Measurements from ENCODE around the gene ZNF274. TPM values are rescaled to one million over a fixed set of nuclear protein-coding genes. Genes with fewer than 3 reads are reported as not detected.
"Not testable (repeated sequence)": the region's sequence is repeated elsewhere in the genome, so short reads cannot be mapped to it uniquely, and the experiment has no call there.

Gene ZNF274
- 10 to 100 TPM; 18.7 to 27.8 (median 22.8) TPM for total RNA-seq

- 0% methylated on average over 24 of the region's 80 CpGs for WGBS
- peaks cover 13 to 100% (median 99%) of the 10 kb centered on the region in 4 donors for H3K9me3 ChIP-seq
- H3K27ac ChIP-seq (replicated peaks in 1 of 4): peak within 1 kb of the TSS; percentile 96
- peaks cover 0 to 28% (median 0%) of the 10 kb centered on the region in 4 donors for H3K4me1 ChIP-seq
- H3K4me3 ChIP-seq: peak within 1 kb of the TSS; percentile 78 to 98 (median 87)
- peak; percentile 96 for DNase-seq (ENCODE audit: extremely low spot score)
- no peak for TF ChIP-seq EP300 (IDR thresholded peaks at IDR 0.05)
- peak; percentile 81 for TF ChIP-seq POLR2A (IDR thresholded peaks at IDR 0.05; ENCODE audit: low read depth)
- peak; percentile 89 to 95 for TF ChIP-seq POLR2AphosphoS5 (IDR thresholded peaks at IDR 0.05)
- no peak for TF ChIP-seq CTCF (IDR thresholded peaks at IDR 0.05)
- no peaks in the 10 kb centered on the region for H3K27me3 ChIP-seq
- intact Hi-C loops (cut with DNase I): loop anchor here (10.0 kb wide), 1 partner anchor 92 kb away; the partner anchor contains the start of gene ZNF8
- H3K36me3 ChIP-seq: peaks cover 45 to 62% (median 52%) of the 10 kb centered on the region in 4 donors
These were observed at the start of gene ZNF274 for GRCh38 chr19:58182989-58183816. Gene ZNF274, plus strand, starts transcription at chr19:58183061. Its CDS starts 905 bp downstream, at chr19:58183966.

GRCh38 chr19:58134244-58134643 is 48.6 kb upstream of the ZNF274 start:
- no peak overlapping the region for H3K27ac ChIP-seq (replicated peaks in 1 of 4)
- DNase-seq (ENCODE audit: extremely low spot score): no peak
- no peak overlapping the region for H3K4me3 ChIP-seq
- no peak for TF ChIP-seq POLR2AphosphoS5 (IDR thresholded peaks at IDR 0.05)
- no peak for TF ChIP-seq EP300 (IDR thresholded peaks at IDR 0.05)
- TF ChIP-seq POLR2A (IDR thresholded peaks at IDR 0.05; ENCODE audit: low read depth): no peak
- TF ChIP-seq CTCF (IDR thresholded peaks at IDR 0.05): no peak
- peaks cover 33 to 100% (median 100%) of the 10 kb centered on the region in 4 donors for H3K9me3 ChIP-seq
- no peaks in the 10 kb centered on the region for H3K4me1 ChIP-seq
- intact Hi-C loops (cut with DNase I): no loop called here
- WGBS: 100% methylated on average over 1 of the region's 1 CpG
- peaks cover 97 to 100% (median 99%) of the 10 kb centered on the region in 4 donors for H3K36me3 ChIP-seq
- no peaks in the 10 kb centered on the region for H3K27me3 ChIP-seq

GRCh38 chr19:58145849-58146248 is 37.0 kb upstream of the ZNF274 start:
- H3K27me3 ChIP-seq: no peaks in the 10 kb centered on the region
- peaks cover 0 to 64% (median 55%) of the 10 kb centered on the region in 4 donors for H3K9me3 ChIP-seq
- H3K36me3 ChIP-seq: peaks cover 22 to 32% (median 28%) of the 10 kb centered on the region in 4 donors
- H3K4me3 ChIP-seq: no peak overlapping the region
- WGBS: 96% methylated on average over 3 of the region's 3 CpGs
- intact Hi-C loops (cut with DNase I): no loop called here
- TF ChIP-seq POLR2A (IDR thresholded peaks at IDR 0.05; ENCODE audit: low read depth): no peak
- no peak for TF ChIP-seq CTCF (IDR thresholded peaks at IDR 0.05)
- TF ChIP-seq EP300 (IDR thresholded peaks at IDR 0.05): no peak
- TF ChIP-seq POLR2AphosphoS5 (IDR thresholded peaks at IDR 0.05): no peak
- no peak overlapping the region for H3K27ac ChIP-seq (replicated peaks in 1 of 4)
- H3K4me1 ChIP-seq: peaks cover 8 to 22% (median 11%) of the 10 kb centered on the region in 4 donors
- DNase-seq (ENCODE audit: extremely low spot score): no peak

GRCh38 chr19:58147475-58147874 is 35.4 kb upstream of the ZNF274 start:
- DNase-seq (ENCODE audit: extremely low spot score); H3K27ac ChIP-seq (replicated peaks in 1 of 4); H3K4me3 ChIP-seq; H3K27me3 ChIP-seq; intact Hi-C loops (cut with DNase I): not testable (repeated sequence)
- 95% methylated on average over 12 of the region's 28 CpGs for WGBS
- H3K36me3 ChIP-seq: peaks cover 5 to 16% (median 12%) of the 10 kb centered on the region in 4 donors
- H3K9me3 ChIP-seq: peaks cover 0 to 48% (median 40%) of the 10 kb centered on the region in 4 donors
- H3K4me1 ChIP-seq: peaks cover 18 to 32% (median 22%) of the 10 kb centered on the region in 4 donors

- intact Hi-C loops (cut with DNase I): loop anchor here (10.0 kb wide), 2 partner anchors 406 to 956 kb away; partner anchors contain the start of genes ZNF264 and ZNF776
- no peak for TF ChIP-seq EP300 (IDR thresholded peaks at IDR 0.05)
- TF ChIP-seq CTCF (IDR thresholded peaks at IDR 0.05): peak; percentile 9 to 22 (median 21)
- TF ChIP-seq POLR2A (IDR thresholded peaks at IDR 0.05; ENCODE audit: low read depth): no peak
- peak; percentile 78 to 87 for TF ChIP-seq POLR2AphosphoS5 (IDR thresholded peaks at IDR 0.05)
These were observed 32.4 kb upstream of the ZNF274 start, which contains the start of gene ZNF329 for GRCh38 chr19:58150328-58150921. Gene ZNF329, minus strand, starts transcription at chr19:58150789. Its CDS starts 21,286 bp downstream, at chr19:58129503.

More at GRCh38 chr19:58150328-58150921, 32.4 kb upstream of the ZNF274 start, which contains the start of gene ZNF329:
- H3K4me1 ChIP-seq: peaks cover 35 to 58% (median 46%) of the 10 kb centered on the region in 4 donors
- peak; percentile 95 for DNase-seq (ENCODE audit: extremely low spot score)
- under 1% methylated on average over 32 of the region's 62 CpGs for WGBS
- H3K27me3 ChIP-seq: no peaks in the 10 kb centered on the region
- H3K27ac ChIP-seq (replicated peaks in 1 of 4): peak within 1 kb of the TSS; percentile 79 to 88 (median 86)
- peak within 1 kb of the TSS; percentile 74 to 98 (median 84) for H3K4me3 ChIP-seq
- H3K36me3 ChIP-seq: peaks cover 0 to 8% (median 2%) of the 10 kb centered on the region in 4 donors
- H3K9me3 ChIP-seq: peaks cover 0 to 18% (median 10%) of the 10 kb centered on the region in 4 donors

Data from esophagus muscularis mucosa (tissue), 4 donors.